ENCODE data around the gene RPL35. TPM values are rescaled to one million over a fixed set of nuclear protein-coding genes. Genes with fewer than 3 reads are reported as not detected.
A peak's percentile ranks its signal among the peaks of the same experiment; 100 is the strongest.

Gene RPL35
- total RNA-seq, 1 donor from 2014 or later = 1,069 TPM

DNA sequence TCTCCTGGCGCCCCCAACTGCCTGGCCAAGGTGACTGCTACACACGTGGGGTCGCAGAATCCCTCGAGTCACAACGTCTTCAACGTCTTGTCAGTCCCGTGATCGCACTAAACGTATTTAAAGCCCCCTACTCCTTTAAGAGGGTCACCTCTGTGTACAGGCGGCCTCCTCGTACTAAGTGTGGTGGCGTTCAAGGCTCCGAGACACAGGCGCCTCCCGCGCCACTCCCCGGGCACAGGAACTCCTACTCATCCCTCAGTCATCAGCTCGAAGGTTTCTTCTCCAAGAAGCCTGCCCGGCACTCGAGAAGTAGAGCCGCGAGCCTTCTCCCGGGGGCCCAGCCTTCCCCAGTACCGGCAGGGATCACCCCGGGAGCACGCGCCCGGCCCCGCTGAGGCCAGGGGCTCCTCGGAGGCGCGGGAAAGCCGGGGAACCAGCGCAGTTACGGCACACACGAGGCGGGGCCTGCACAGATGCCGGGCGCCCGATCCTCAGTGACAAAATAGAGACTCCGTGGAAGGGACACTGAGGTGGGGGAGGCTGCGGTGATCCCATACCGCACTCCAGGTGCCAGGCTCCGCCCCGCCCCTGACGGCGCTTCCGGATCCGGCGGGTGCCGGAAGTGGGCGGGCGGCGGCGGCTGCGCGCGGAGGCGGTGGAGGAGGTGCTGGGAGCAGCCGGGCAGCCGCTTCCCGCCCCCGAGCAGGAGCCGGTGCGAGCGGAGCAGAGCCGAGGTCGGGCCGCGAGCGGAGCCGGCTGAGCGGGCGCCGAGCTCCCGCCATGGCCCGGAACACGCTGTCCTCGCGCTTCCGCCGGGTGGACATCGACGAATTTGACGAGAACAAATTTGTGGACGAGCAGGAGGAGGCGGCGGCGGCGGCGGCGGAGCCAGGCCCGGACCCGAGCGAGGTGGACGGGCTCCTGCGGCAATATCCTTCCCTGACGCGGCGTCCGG lies 7.0 kb upstream of the RPL35 start:
- H3K27ac Mint-ChIP-seq (ENCODE audit: unreplicated experiment) = peak overlapping the region; percentile 93
- peaks cover 10% of the 10 kb centered on the region for H3K36me3 Mint-ChIP-seq (ENCODE audit: low read depth, unreplicated experiment)
- H3K9me3 Mint-ChIP-seq (ENCODE audit: unreplicated experiment) = no peaks in the 10 kb centered on the region
- TF ChIP-seq, protein P1, sequence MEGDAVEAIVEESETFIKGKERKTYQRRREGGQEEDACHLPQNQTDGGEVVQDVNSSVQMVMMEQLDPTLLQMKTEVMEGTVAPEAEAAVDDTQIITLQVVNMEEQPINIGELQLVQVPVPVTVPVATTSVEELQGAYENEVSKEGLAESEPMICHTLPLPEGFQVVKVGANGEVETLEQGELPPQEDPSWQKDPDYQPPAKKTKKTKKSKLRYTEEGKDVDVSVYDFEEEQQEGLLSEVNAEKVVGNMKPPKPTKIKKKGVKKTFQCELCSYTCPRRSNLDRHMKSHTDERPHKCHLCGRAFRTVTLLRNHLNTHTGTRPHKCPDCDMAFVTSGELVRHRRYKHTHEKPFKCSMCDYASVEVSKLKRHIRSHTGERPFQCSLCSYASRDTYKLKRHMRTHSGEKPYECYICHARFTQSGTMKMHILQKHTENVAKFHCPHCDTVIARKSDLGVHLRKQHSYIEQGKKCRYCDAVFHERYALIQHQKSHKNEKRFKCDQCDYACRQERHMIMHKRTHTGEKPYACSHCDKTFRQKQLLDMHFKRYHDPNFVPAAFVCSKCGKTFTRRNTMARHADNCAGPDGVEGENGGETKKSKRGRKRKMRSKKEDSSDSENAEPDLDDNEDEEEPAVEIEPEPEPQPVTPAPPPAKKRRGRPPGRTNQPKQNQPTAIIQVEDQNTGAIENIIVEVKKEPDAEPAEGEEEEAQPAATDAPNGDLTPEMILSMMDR (IDR thresholded peaks at IDR 0.05; ENCODE audit: unreplicated experiment) = no peak
- peak overlapping the region; percentile 98 for H3K4me3 Mint-ChIP-seq (ENCODE audit: unreplicated experiment)
- peak; percentile 90 for DNase-seq (ENCODE audit: low spot score)
- peaks cover 4% of the 10 kb centered on the region for H3K27me3 Mint-ChIP-seq (ENCODE audit: unreplicated experiment)
- peaks cover 34% of the 10 kb centered on the region for H3K4me1 Mint-ChIP-seq (ENCODE audit: unreplicated experiment)

DNA sequence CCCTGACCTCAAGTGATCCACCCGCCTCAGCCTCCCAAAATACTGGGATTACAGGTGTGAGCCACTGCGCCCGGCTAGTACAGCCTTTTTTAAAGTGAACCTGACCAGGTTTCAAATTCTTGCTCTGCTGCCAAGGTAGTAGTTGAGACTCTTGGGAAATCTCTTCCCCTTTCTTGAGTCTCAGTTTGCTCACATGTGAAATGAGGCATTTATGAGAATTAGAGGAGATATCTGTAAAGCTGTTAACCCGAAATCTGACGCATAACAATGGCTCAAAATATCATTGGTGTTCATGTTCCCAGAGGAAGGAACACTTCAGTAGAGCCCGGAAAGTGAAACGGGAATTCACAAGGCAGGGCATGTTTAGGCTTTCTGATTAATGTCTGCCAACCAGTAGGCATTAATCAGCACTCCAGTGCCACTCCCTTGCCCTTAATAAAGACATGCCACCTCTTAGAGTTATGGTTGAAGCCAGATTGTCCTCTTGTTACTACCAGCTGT lies 1.7 kb upstream of the RPL35 start:
- Mint-ChIP-seq H3K36me3 (ENCODE audit: low read depth, unreplicated experiment) (peaks cover 10% of the 10 kb centered on the region), H3K9me3 (ENCODE audit: unreplicated experiment) (no peaks in the 10 kb centered on the region), H3K4me1 (ENCODE audit: unreplicated experiment) (peaks cover 15% of the 10 kb centered on the region), H3K4me3 (ENCODE audit: unreplicated experiment) (peak overlapping the region; percentile 22), H3K27ac (ENCODE audit: unreplicated experiment) (no peak overlapping the region), H3K27me3 (ENCODE audit: unreplicated experiment) (peaks cover 4% of the 10 kb centered on the region)
- no peak for DNase-seq (ENCODE audit: low spot score)
- TF ChIP-seq, protein P1 (IDR thresholded peaks at IDR 0.05; ENCODE audit: unreplicated experiment) = no peak

DNA sequence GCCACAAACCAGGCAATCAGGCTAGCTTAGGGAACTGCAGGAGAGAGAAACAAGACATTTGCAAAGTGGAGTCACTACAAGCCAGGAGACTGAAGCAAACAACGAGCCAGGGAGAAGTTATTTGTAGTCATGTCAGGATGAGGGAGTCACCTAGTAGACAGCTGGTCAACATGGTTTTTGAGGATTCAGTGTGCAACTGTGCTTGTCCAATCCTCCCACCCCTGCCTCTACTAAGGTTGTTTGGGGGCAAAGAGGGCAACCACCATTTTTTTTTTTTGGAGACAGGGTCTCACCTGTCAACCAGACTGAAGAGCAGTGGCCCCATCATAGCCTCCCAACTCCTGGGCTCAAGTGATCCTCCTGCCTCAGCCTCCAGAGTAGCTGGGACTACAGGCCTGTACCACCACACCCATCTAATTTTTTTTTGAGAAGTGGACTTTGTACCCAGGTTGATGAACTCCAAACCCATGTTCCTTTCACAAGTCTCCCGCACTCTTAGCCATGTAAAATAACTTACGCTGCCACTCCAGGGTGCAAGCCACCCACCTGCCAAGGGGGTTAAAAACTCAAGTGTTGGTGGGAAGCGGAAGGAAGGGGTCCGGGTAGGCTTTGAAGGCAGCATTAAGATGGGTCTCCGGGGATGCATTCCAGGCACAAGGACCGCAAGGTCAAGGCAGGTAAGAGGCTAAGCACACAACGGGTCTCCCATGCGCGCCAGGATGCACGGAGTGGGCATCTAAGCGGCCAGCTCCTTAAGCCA lies 995 bp downstream of the RPL35 start:
- Mint-ChIP-seq H3K9me3 (ENCODE audit: unreplicated experiment) (no peaks in the 10 kb centered on the region), H3K27ac (ENCODE audit: unreplicated experiment) (no peak overlapping the region), H3K27me3 (ENCODE audit: unreplicated experiment) (peaks cover 9% of the 10 kb centered on the region), H3K4me3 (ENCODE audit: unreplicated experiment) (peak overlapping the region; percentile 87), H3K36me3 (ENCODE audit: low read depth, unreplicated experiment) (peaks cover 10% of the 10 kb centered on the region), H3K4me1 (ENCODE audit: unreplicated experiment) (peaks cover 10% of the 10 kb centered on the region)
- TF ChIP-seq, protein P1 (IDR thresholded peaks at IDR 0.05; ENCODE audit: unreplicated experiment) = no peak
- DNase-seq (ENCODE audit: low spot score) = no peak

DNA sequence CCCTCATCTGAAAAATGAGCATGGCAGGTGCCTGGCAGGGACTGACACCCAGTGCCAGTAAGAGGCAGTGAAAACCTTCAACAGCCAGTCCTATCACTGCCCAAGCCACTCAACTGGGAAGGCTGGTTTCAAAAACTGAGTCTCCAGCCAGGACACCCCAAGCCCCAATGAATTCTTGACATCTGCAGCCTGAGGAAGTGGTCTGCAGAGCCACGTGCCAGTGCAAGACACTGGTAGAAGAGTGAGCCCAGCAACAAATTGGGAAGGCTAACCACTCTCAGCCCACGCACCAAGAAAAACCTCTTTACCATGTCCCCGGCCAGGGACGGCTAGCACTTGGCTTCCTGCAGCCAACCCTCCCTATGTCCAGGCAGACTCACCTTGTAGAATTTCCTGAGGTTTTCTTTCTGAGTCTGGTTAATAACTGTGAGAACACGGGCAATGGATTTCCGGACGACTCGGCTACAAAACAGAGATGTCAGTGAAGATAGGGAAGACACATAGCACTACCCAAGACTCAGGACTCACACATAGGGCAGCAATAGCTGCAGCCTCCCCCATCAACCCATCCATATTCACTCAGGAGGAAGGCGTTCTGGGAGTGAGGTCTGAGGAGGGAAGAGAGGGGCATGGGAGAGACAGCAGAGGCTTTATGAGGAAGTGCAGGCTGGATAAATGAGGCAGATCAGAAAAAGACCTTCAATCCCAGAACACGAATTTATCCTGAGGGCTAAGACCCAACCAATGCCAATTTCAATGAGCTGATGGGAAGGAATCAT lies 1.8 kb downstream of the RPL35 start:
- Mint-ChIP-seq H3K4me1 (ENCODE audit: unreplicated experiment) (peaks cover 10% of the 10 kb centered on the region), H3K9me3 (ENCODE audit: unreplicated experiment) (no peaks in the 10 kb centered on the region), H3K4me3 (ENCODE audit: unreplicated experiment) (peak overlapping the region; percentile 87), H3K27ac (ENCODE audit: unreplicated experiment) (no peak overlapping the region), H3K27me3 (ENCODE audit: unreplicated experiment) (peaks cover 9% of the 10 kb centered on the region), H3K36me3 (ENCODE audit: low read depth, unreplicated experiment) (peaks cover 10% of the 10 kb centered on the region)
- no peak for DNase-seq (ENCODE audit: low spot score)
- TF ChIP-seq, protein P1 (IDR thresholded peaks at IDR 0.05; ENCODE audit: unreplicated experiment) = no peak

Measured in endothelial cell (in vitro differentiated cells).